K562 (cell line): ENCODE data around the gene UPF2. TPM values are rescaled to one million over a fixed set of nuclear protein-coding genes. Genes with fewer than 3 reads are reported as not detected.

Source experiments
- ELF1 ChIP-seq: fragments of 200-800 bp; sonication (Bioruptor generic); IDR thresholded peaks from 2 replicates; pipeline ENCODE4 v1.6.1; 2016; ENCODE audit warnings: missing genetic modification characterization, missing compliant biosample characterization
- JUND ChIP-seq, 2 experiments: IDR thresholded peaks; 2 replicates in 1 of 2; 3 replicates in 1 of 2; pipeline ENCODE4 v1.6.1; 2011; ENCODE audit warnings: borderline replicate concordance in 2 of 2, low read depth in 2 of 2, low read length in 2 of 2, improper control_type of control experiment in 1 of 2, missing biosample characterization in 1 of 2, missing genetic modification characterization in 1 of 2, missing genetic modification reagents in 1 of 2
- KDM2B ChIP-seq: fragments of 250-450 bp; sonication (Bioruptor Pico); IDR thresholded peaks from 2 replicates; pipeline ENCODE4 v1.8.0; 2021; ENCODE audit warnings: mild to moderate bottlenecking, moderate library complexity
- L3MBTL2 ChIP-seq: fragments of 450-650 bp; IDR thresholded peaks from 2 replicates; pipeline ENCODE4 v1.6.1; 2016; ENCODE audit warnings: mild to moderate bottlenecking, moderate library complexity
- MCM7 ChIP-seq, 2 experiments: fragments of 450-650 bp; IDR thresholded peaks; 2 replicates each; pipeline ENCODE4 v1.6.1; 2016 to 2018
- MXI1 ChIP-seq: IDR thresholded peaks from 2 replicates; pipeline ENCODE4 v1.6.1; 2011; ENCODE audit warnings: low read depth, mild to moderate bottlenecking, improper control_type of control experiment, low read length
- POLR2A ChIP-seq: fragments of 450-650 bp; conservative IDR thresholded peaks from 2 replicates; pipeline ENCODE4 v1.6.1; 2016
- POLR2H ChIP-seq: IDR thresholded peaks from 2 replicates; pipeline ENCODE4 v1.6.1; 2016; ENCODE audit warnings: missing genetic modification characterization, low read depth, mild to moderate bottlenecking, control low read depth, missing compliant biosample characterization, moderate library complexity
- SMAD4 ChIP-seq: fragments of 250-450 bp; sonication (Bioruptor Pico); conservative IDR thresholded peaks from 2 replicates; pipeline ENCODE4 v1.8.0; 2021; ENCODE audit warnings: inconsistent platforms, mild to moderate bottlenecking, moderate library complexity
- ZFP36 ChIP-seq: fragments of 150-350 bp; IDR thresholded peaks from 2 replicates; pipeline ENCODE4 v1.6.1; 2018; ENCODE audit warnings: low read length, low read depth; ENCODE audit not compliant: partially characterized antibody
- polyA plus RNA-seq, 8 experiments: library from polyadenylated mRNA; depleted of rRNA in 4 of 8; stranded (reverse) in 5 of 8; unstranded in 3 of 8; fragments of >200 nt; fragmentation: Nextera tagmentation in 2 of 8; fragmentation: Illumina TruSeq in 1 of 8; extraction: Ambion mirVana in 2 of 8; extraction: Trizol in 1 of 8; gene quantifications; 2 replicates each; pipeline versions ENCODE4 v1.2.1 to v1.2.3, GENCODE V29; 2011 to 2014; ENCODE audit warnings: inconsistent platforms in 1 of 8, missing spikeins in 1 of 8
- total RNA-seq, 7 experiments: library from RNA; depleted of rRNA in 6 of 7; stranded (reverse); fragments of >200 nt in 6 of 7; fragmentation: Illumina TruSeq in 2 of 7; extraction: Trizol in 2 of 7; gene quantifications; 2 replicates each; pipeline versions ENCODE4 v1.2.1 to v1.2.3, GENCODE V29; 2011 to 2021; ENCODE audit warnings: low replicate concordance in 1 of 7
- TF ChIP-seq, protein P1 (sequence below): fragments of 250-450 bp; sonication (Bioruptor Pico); IDR thresholded peaks from 2 replicates; pipeline ENCODE4 v1.5.0; 2021; ENCODE audit warnings: mild to moderate bottlenecking, moderate library complexity
- TF ChIP-seq, protein P2 (sequence below): fragments of 250-450 bp; sonication (Bioruptor Pico); IDR thresholded peaks from 2 replicates; pipeline ENCODE4 v1.4.0; 2020
- TF ChIP-seq, protein P3 (sequence below): sonication (generic); formaldehyde crosslinking; IDR thresholded peaks from 2 replicates; pipeline ENCODE4 v1.5.0; 2020; ENCODE audit warnings: missing genetic modification reagents
- TF ChIP-seq, protein P4 (sequence below): fragments of 450-650 bp; formaldehyde crosslinking; IDR thresholded peaks from 2 replicates; pipeline ENCODE4 v1.4.0; 2020; ENCODE audit warnings: mild to moderate bottlenecking, moderate library complexity

Gene UPF2
- total and polyA plus RNA-seq, 9 of the 15 experiments (the other 6 are each of a cell fraction or from before 2014, with no cell fraction given): 13.9 to 37.7 (median 23.7) TPM

DNA sequence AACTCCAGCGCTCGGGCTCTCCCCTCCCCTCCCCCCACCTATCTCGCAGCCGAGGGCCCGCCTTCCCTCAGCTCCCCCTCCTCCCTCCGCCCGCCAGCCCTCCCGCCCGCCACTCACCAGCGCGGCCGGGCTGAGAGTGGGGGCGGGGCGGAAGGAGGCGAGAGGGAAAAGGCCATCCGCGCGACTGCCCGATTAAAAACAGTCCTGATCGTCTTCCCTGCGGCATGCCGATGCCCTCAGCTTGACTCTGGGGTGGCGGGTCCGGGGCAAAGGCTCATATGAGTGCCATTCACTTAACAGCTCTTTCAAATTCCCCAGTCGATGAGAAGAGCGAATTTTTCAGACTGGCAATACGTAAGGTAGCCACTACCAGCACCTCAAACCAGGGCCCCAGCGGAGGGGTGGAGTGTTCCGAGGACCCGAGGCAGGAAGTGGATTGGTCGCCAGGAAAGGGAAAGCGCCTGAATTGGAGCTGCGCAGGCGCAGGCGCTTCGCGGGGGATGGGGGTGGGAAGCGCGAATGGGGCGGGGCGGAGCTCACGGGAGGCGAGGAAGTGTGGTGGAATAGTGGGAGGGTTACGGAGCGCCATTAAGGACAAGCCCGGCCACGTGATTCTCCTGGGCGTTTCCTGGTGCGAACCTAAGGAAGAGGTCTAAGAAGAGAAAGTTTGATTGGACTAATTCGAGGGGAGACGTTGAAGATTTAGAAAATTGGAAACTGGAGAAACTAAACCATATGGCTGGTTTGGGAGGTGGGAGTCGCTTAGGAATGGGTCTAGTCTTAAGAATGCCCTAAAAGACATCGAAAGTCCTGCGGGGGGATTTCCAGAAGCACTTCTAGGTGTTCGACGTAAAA lies at the start of gene UPF2 (continued):
- TF ChIP-seq L3MBTL2 (peak; percentile 97), KDM2B (no peak), MCM7 (IDR thresholded peaks at IDR 0.05) (no peak), JUND (IDR thresholded peaks at IDR 0.05; ENCODE audit: borderline replicate concordance, low read depth, low read length) (peak; percentile 58; the same call in 1 of the 2 replicates), JUND (tag; IDR thresholded peaks at IDR 0.05; ENCODE audit: borderline replicate concordance, low read depth, low read length) (no peak), ZFP36 (peak; percentile 21), MXI1 (0 out of 2 replicates have a peak, but pooled peaks have one; percentile 25), POLR2A (peak; percentile 52; the same call in 1 of the 2 replicates), SMAD4 (CRISPR knock-in tag) (peak; percentile 39; the same call in 1 of the 2 replicates), ELF1 (tag) (peak; percentile 96), POLR2H (tag) (peak; percentile 54; the same call in 1 of the 2 replicates)
- TF ChIP-seq, protein P1, sequence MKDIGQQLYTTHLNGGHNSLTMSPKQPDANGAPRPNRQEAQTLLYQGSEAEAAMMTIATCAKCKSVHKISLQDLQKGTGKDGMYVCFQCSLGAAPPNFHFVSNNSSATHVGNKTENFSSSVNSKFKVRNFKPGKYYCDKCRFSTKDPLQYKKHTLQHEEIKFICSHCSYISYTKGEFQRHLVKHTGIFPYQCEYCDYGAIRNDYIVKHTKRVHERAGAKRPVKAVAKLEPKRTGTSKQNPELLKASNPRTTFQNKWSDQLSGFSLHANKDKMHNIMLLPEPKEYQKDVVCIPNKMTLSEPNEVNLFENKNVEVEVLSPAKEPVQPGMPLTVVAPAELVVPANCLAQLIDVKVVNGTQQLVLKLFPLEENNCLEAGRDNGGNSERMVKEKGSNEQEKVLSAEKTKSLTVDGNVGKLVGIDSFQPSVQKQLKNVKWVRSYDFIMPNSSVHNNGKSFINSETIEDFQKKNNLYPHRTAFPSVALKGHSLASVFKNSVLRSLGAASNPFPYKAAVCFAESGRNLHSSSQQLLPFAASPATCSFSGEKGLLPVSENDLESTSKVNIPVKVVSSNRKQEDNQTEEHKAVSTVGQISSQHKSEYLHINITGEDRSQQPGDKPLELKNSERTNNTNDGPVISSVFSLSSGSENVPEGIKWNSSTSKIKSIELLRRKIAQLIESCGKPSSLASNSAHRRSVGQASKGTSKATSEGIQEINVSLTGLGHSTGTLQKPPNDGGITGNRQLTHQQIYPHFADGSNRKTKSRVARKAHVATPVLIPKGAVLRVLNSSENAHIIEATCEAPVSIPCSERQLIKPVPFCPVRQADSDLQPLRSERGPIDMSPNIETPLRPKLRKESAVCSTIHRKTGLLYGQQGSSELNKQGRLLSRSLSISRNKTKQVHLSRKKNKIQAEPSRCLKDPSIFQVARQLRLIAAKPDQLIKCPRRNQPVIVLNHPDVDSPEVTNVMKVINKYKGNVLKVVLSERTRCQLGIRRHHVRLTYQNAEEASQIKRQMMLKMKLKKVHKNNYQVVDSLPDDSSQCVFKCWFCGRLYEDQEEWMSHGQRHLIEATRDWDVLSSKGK (CRISPR knock-in tag): no peak
- TF ChIP-seq, protein P2, sequence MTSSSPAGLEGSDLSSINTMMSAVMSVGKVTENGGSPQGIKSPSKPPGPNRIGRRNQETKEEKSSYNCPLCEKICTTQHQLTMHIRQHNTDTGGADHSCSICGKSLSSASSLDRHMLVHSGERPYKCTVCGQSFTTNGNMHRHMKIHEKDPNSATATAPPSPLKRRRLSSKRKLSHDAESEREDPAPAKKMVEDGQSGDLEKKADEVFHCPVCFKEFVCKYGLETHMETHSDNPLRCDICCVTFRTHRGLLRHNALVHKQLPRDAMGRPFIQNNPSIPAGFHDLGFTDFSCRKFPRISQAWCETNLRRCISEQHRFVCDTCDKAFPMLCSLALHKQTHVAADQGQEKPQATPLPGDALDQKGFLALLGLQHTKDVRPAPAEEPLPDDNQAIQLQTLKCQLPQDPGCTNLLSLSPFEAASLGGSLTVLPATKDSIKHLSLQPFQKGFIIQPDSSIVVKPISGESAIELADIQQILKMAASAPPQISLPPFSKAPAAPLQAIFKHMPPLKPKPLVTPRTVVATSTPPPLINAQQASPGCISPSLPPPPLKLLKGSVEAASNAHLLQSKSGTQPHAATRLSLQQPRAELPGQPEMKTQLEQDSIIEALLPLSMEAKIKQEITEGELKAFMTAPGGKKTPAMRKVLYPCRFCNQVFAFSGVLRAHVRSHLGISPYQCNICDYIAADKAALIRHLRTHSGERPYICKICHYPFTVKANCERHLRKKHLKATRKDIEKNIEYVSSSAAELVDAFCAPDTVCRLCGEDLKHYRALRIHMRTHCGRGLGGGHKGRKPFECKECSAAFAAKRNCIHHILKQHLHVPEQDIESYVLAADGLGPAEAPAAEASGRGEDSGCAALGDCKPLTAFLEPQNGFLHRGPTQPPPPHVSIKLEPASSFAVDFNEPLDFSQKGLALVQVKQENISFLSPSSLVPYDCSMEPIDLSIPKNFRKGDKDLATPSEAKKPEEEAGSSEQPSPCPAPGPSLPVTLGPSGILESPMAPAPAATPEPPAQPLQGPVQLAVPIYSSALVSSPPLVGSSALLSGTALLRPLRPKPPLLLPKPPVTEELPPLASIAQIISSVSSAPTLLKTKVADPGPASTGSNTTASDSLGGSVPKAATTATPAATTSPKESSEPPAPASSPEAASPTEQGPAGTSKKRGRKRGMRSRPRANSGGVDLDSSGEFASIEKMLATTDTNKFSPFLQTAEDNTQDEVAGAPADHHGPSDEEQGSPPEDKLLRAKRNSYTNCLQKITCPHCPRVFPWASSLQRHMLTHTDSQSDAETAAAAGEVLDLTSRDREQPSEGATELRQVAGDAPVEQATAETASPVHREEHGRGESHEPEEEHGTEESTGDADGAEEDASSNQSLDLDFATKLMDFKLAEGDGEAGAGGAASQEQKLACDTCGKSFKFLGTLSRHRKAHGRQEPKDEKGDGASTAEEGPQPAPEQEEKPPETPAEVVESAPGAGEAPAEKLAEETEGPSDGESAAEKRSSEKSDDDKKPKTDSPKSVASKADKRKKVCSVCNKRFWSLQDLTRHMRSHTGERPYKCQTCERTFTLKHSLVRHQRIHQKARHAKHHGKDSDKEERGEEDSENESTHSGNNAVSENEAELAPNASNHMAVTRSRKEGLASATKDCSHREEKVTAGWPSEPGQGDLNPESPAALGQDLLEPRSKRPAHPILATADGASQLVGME (CRISPR knock-in tag): no peak
- TF ChIP-seq, protein P3, sequence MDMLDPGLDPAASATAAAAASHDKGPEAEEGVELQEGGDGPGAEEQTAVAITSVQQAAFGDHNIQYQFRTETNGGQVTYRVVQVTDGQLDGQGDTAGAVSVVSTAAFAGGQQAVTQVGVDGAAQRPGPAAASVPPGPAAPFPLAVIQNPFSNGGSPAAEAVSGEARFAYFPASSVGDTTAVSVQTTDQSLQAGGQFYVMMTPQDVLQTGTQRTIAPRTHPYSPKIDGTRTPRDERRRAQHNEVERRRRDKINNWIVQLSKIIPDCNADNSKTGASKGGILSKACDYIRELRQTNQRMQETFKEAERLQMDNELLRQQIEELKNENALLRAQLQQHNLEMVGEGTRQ: peak; percentile 94
- TF ChIP-seq, protein P4, sequence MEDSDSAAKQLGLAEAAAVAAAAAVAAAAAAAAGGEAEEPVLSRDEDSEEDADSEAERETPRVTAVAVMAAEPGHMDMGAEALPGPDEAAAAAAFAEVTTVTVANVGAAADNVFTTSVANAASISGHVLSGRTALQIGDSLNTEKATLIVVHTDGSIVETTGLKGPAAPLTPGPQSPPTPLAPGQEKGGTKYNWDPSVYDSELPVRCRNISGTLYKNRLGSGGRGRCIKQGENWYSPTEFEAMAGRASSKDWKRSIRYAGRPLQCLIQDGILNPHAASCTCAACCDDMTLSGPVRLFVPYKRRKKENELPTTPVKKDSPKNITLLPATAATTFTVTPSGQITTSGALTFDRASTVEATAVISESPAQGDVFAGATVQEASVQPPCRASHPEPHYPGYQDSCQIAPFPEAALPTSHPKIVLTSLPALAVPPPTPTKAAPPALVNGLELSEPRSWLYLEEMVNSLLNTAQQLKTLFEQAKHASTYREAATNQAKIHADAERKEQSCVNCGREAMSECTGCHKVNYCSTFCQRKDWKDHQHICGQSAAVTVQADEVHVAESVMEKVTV (CRISPR knock-in tag): 0 out of 2 replicates have a peak, but pooled peaks have one; percentile 12
